ENCODE data around the gene RIT1. TPM values are rescaled to one million over a fixed set of nuclear protein-coding genes. Genes with fewer than 3 reads are reported as not detected.

The RIT1 gene
- total and polyA plus RNA-seq, 2 of the 13 experiments (the other 11 are each of a cell fraction or from before 2014, with no cell fraction given) = 12.2 to 32.2 TPM

- TF ChIP-seq ZNF687 (CRISPR knock-in tag; IDR thresholded peaks at IDR 0.05) (no peak; the same call in 1 of the 2 replicates), PATZ1 (CRISPR knock-in tag; IDR thresholded peaks at IDR 0.05) (peak; percentile 68), ZNF737 (CRISPR knock-in tag; IDR thresholded peaks at IDR 0.05; ENCODE audit: borderline replicate concordance) (no peak), RBAK (CRISPR knock-in tag; IDR thresholded peaks at IDR 0.05) (no peak), RFX1 (IDR thresholded peaks at IDR 0.05) (no peak), ZNF263 (CRISPR knock-in tag; IDR thresholded peaks at IDR 0.05) (peak; percentile 12; the same call in 1 of the 2 replicates), PCBP1 (IDR thresholded peaks at IDR 0.05; ENCODE audit: borderline replicate concordance, low read depth, low read length) (no peak), SMARCC2 (IDR thresholded peaks at IDR 0.05) (no peak), GABPB1 (CRISPR knock-in tag; IDR thresholded peaks at IDR 0.05) (peak; percentile 74), REST (IDR thresholded peaks at IDR 0.05; ENCODE audit: borderline replicate concordance in 1 of 2, low read depth in 1 of 2, low read length in 2 of 2) (no peak), TAF1 (CRISPR knock-in tag; IDR thresholded peaks at IDR 0.05) (peak; percentile 35; the same call in 1 of the 2 replicates), MBD4 (IDR thresholded peaks at IDR 0.05; ENCODE audit: borderline replicate concordance, low read length) (no peak), RFX5 (IDR thresholded peaks at IDR 0.05; ENCODE audit: low read depth, low read length) (no peak), NFE2 (CRISPR knock-in tag; IDR thresholded peaks at IDR 0.05) (no peak)
These were observed 29.4 kb upstream of the RIT1 start (continued) for GRCh38 chr1:155940482-155940992.
